T-cell (primary cell): Measurements from ENCODE around the gene SMARCB1. TPM values are rescaled to one million over a fixed set of nuclear protein-coding genes. Genes with fewer than 3 reads are reported as not detected.

Source experiments
- ATAC-seq, 4 experiments: fragments of 200-7000 bp in 3 of 4; fragments of 150-1000 bp in 1 of 4; cut with Tn5 transposase; replicated peaks in 1 of 4; 1 replicate in 3 of 4; 2 replicates in 1 of 4; pipeline ENCODE4 v1.10.0; 2021; ENCODE audit warnings: moderate library complexity in 3 of 4, mild to moderate bottlenecking in 2 of 4, moderate number of reproducible peaks in 1 of 4
- CTCF ChIA-PET, 2 donors: fragments of 300-600 bp; sonication (Branson Sonifier 250); formaldehyde crosslinking; loops; one replicate each; lab custom pipeline; 2022; ENCODE audit warnings: antibody characterized with exemption in 2 of 2; lab: Charles Lee
- POLR2A ChIA-PET, 2 donors: fragments of 300-600 bp; sonication (Branson Sonifier 250); formaldehyde crosslinking; loops; one replicate each; lab custom pipeline; 2022; ENCODE audit warnings: antibody characterized with exemption in 2 of 2; lab: Charles Lee
- DNase-seq, 35 experiments: peaks; one replicate each; pipeline versions ENCODE4 v3.0.0 to v3.0.0-alpha.2; 2013 to 2023
- H3K27ac ChIP-seq: one replicate; pipeline ENCODE4 v1.5.1; 2013; ENCODE audit warnings: low read length
- H3K27me3 ChIP-seq, 2 experiments: replicated peaks in 1 of 2; 1 replicate in 1 of 2; 2 replicates in 1 of 2; pipeline versions ENCODE4 v1.6.1 to v1.7.0; 2013; ENCODE audit warnings: low read length in 1 of 2, mixed read lengths in 1 of 2; ENCODE audit not compliant: control insufficient read depth in 2 of 2, insufficient read depth in 2 of 2; ENCODE audit errors: extremely low read depth in 1 of 2
- H3K36me3 ChIP-seq, 2 donors: 1 replicate in 1 of 2; 2 replicates in 1 of 2; pipeline versions ENCODE4 v1.6.1 to v1.7.0; 2013; ENCODE audit warnings: low read length in 1 of 2; ENCODE audit not compliant: control insufficient read depth in 2 of 2, insufficient read depth in 1 of 2; ENCODE audit errors: extremely low read depth in 1 of 2
- H3K4me1 ChIP-seq, 2 experiments: 1 replicate in 1 of 2; 2 replicates in 1 of 2; pipeline versions ENCODE4 v1.6.1 to v1.7.0; 2013; ENCODE audit warnings: low read length in 2 of 2, mixed read lengths in 1 of 2; ENCODE audit not compliant: insufficient read depth in 2 of 2, control insufficient read depth in 1 of 2; ENCODE audit errors: extremely low read depth in 1 of 2
- H3K4me3 ChIP-seq, 2 donors: 1 replicate in 1 of 2; 2 replicates in 1 of 2; pipeline versions ENCODE4 v1.5.1 to v1.7.0; 2013; ENCODE audit warnings: mild to moderate bottlenecking in 2 of 2, low read length in 1 of 2, moderate library complexity in 1 of 2; ENCODE audit not compliant: control insufficient read depth in 1 of 2; ENCODE audit errors: extremely low read depth in 1 of 2
- H3K9me3 ChIP-seq: 2 replicates; pipeline ENCODE4 v1.7.0; 2013
- H3K27ac Mint-ChIP-seq, 2 donors: one replicate each; pipeline ENCODE4 v1.8.0; 2020 to 2021; ENCODE audit warnings: mild to moderate bottlenecking in 2 of 2, mixed read lengths in 2 of 2
- H3K27me3 Mint-ChIP-seq, 2 donors: one replicate each; pipeline ENCODE4 v1.8.0; 2021 to 2022; ENCODE audit warnings: mixed read lengths in 2 of 2
- H3K36me3 Mint-ChIP-seq: one replicate; pipeline ENCODE4 v1.8.0; 2021; ENCODE audit warnings: mixed read lengths
- H3K4me1 Mint-ChIP-seq, 3 donors: one replicate each; pipeline ENCODE4 v1.8.0; 2020 to 2022; ENCODE audit warnings: mixed read lengths in 3 of 3, mild to moderate bottlenecking in 1 of 3
- H3K4me3 Mint-ChIP-seq, 3 donors: one replicate each; pipeline ENCODE4 v1.8.0; 2020 to 2022; ENCODE audit warnings: mild to moderate bottlenecking in 3 of 3, mixed read lengths in 3 of 3, moderate library complexity in 3 of 3
- H3K9me3 Mint-ChIP-seq, 3 donors: one replicate each; pipeline ENCODE4 v1.8.0; 2020 to 2022; ENCODE audit warnings: mixed read lengths in 3 of 3
- WGBS: methylation state at CpG from one replicate; pipeline ENCODE4 v1.1.5; 2013; ENCODE audit warnings: missing lambda C conversion rate; ENCODE audit not compliant: insufficient coverage; 5-methylcytosine and 5-hydroxymethylcytosine counted together
- total RNA-seq, 35 experiments: library from RNA in 6 of 35; stranded (reverse) in 6 of 35; fragments of 120-200 nt in 1 of 35; gene quantifications; one replicate each; pipeline versions ENCODE4 v1.2.1 to v1.2.4 and lab custom pipeline; 2013 to 2026

Gene SMARCB1
- total RNA-seq, 5 donors from 2014 or later (not counting 1 experiment from before 2014, with no cell fraction given): 50.2 to 57.7 (median 54.3) TPM

DNA sequence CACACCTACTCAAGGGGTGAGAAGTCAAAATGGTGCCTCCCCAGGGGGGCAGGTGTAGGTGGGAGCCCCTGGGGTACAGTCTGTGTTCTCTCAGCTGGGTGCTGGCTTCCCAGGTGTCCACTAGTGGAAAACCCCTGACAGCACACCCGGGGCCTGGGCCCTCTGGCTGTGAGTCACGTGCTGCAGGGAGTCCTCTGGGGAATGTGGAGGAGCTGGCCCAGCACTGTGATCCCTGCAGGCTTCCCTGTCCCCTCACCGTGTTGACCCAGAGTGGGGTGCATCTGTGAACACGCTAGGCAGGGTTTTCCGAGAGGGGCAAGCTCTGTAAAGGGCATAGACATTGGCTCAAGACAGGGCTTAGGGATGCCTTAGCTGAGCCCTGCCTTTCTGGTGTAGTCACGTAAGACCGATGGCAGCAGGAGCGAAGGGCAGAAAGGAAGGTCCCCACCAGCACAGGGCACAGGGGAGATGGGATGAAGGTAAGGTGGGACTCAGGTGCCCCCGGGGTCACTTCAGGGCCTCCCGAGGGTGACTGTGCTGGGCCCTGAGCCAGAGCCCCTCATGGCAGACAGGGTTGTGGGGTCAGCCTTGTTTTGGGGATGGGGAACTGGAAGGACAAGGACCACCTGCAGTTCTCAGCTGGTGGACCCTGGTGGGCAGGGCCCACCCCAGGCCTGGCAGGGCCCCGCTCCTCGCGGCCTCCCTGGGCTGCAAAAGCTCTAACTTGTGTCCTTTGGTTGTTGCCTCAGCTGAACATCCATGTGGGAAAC, 37.9 kb downstream of the SMARCB1 start:
- no peak overlapping the region for H3K27ac ChIP-seq
- ATAC-seq: no peak
- H3K27ac Mint-ChIP-seq: no peak overlapping the region
- H3K27me3 ChIP-seq: no peaks in the 10 kb centered on the region
- H3K4me3 Mint-ChIP-seq: no peak overlapping the region
- H3K9me3 ChIP-seq: no peaks in the 10 kb centered on the region
- no peak for DNase-seq
- no peak overlapping the region for H3K4me3 ChIP-seq
- peaks cover 40 to 87% of the 10 kb centered on the region in 2 donors for H3K36me3 ChIP-seq
- ChIA-PET CTCF (no interaction called here), POLR2A (no interaction called here)
- H3K4me1 ChIP-seq: peaks cover 0 to 4% of the 10 kb centered on the region in 2 experiments
- H3K4me1 Mint-ChIP-seq: peaks cover 0 to 23% (median 0%) of the 10 kb centered on the region in 3 donors
- H3K9me3 Mint-ChIP-seq: no peaks in the 10 kb centered on the region
- H3K36me3 Mint-ChIP-seq: peaks cover 54% of the 10 kb centered on the region
- no peaks in the 10 kb centered on the region for H3K27me3 Mint-ChIP-seq
- 97% methylated on average over 8 of the region's 13 CpGs for WGBS

DNA sequence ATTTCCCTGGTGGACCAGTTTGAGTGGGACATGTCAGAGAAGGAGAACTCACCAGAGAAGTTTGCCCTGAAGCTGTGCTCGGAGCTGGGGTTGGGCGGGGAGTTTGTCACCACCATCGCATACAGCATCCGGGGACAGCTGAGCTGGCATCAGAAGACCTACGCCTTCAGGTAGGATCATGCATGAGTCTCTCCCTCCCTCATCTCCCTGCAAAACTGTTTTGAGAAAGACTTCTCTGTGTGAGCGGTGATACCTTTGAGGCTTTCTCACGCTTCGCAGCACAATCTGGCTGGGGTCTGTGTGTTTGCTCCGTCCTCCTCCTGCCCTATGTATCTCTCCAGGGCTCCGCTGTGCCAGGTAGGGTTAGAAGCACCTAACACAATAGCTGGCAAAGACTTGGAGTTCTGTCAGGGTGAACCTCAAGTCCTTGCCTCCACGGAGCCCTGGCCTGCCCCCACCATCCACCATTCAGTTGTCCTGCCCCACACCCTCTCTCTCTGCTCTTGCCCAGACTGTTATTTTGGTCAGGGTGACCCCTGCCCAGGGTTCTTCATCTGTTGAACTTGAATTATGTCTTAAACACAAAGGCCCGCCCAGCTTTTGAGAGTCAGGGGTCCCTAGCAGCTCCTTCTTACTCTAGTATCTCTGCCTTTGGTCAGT, 38.6 kb downstream of the SMARCB1 start:
- ATAC-seq (no peak), DNase-seq (no peak)
- no peak overlapping the region for H3K4me3 ChIP-seq
- Mint-ChIP-seq H3K4me1 (peaks cover 0 to 19% (median 0%) of the 10 kb centered on the region in 3 donors), H3K4me3 (no peak overlapping the region), H3K9me3 (no peaks in the 10 kb centered on the region), H3K27me3 (no peaks in the 10 kb centered on the region), H3K36me3 (peaks cover 58% of the 10 kb centered on the region), H3K27ac (peak overlapping the region in 1 of 2 donors; percentile 31)
- peaks cover 0 to 4% of the 10 kb centered on the region in 2 experiments for H3K4me1 ChIP-seq
- WGBS: 99% methylated on average over 11 of the region's 12 CpGs
- no peak overlapping the region for H3K27ac ChIP-seq
- no peaks in the 10 kb centered on the region for H3K9me3 ChIP-seq
- H3K36me3 ChIP-seq: peaks cover 40 to 84% of the 10 kb centered on the region in 2 donors
- ChIA-PET POLR2A (no interaction called here), CTCF (no interaction called here)
- H3K27me3 ChIP-seq: no peaks in the 10 kb centered on the region

DNA sequence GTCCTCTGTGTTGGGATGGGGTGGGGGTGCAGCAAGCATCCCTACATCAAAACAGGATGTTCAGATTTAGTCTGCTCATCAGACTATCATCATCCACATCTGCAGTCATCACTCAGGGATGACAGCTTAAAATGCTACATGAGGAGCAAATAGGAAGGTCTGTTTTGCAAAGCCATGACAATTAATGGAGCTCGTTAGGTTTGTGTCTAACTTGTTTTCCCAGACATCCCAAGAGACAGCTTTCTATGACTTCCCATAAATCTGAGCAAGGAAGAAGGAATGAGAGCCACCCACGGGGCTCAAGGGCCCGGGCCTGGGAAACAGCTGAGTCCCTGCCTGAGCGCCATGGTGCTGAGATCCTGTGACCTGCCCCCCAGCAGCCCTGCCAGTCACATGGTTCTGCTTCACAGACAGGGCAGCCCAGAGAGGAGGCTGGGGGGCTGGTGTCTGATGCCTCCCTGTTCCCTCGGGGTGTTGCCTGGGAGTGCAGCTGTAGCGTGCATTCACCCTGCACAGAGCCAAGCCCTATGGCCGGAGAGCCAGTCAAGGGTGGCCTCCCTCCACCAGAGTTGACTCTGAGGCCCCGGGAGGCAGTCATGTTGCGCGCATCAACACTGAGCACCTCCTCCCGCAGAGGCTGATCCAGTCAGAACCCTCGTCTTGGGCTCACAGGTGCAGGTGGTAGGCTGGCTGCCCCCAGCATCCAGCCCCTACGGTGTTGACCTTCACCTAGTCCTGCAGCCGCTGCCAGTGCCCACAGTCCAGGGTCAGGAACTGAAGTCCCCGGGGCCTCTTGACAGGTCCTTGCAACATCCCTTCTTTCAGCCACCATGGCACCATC, 40.0 kb downstream of the SMARCB1 start:
- H3K4me1 Mint-ChIP-seq: peaks cover 0 to 12% (median 0%) of the 10 kb centered on the region in 3 donors
- Histone ChIP-seq H3K36me3 (peaks cover 39 to 80% of the 10 kb centered on the region in 2 donors), H3K4me3 (no peak overlapping the region), H3K27ac (no peak overlapping the region), H3K9me3 (no peaks in the 10 kb centered on the region), H3K4me1 (no peaks in the 10 kb centered on the region), H3K27me3 (no peaks in the 10 kb centered on the region)
- H3K4me3 Mint-ChIP-seq: no peak overlapping the region
- no peaks in the 10 kb centered on the region for H3K27me3 Mint-ChIP-seq
- WGBS: 95% methylated on average over 15 of the region's 15 CpGs
- peaks cover 57% of the 10 kb centered on the region for H3K36me3 Mint-ChIP-seq
- CTCF ChIA-PET: interaction anchor here in 1 of 2 donors (0.5 kb wide), 1 partner anchor 31 kb away, joined by 8 read pairs; the partner anchor contains the start of gene SLC2A11
- no peak for ATAC-seq
- no peaks in the 10 kb centered on the region for H3K9me3 Mint-ChIP-seq
- POLR2A ChIA-PET: no interaction called here
- no peak for DNase-seq
- H3K27ac Mint-ChIP-seq: no peak overlapping the region

DNA sequence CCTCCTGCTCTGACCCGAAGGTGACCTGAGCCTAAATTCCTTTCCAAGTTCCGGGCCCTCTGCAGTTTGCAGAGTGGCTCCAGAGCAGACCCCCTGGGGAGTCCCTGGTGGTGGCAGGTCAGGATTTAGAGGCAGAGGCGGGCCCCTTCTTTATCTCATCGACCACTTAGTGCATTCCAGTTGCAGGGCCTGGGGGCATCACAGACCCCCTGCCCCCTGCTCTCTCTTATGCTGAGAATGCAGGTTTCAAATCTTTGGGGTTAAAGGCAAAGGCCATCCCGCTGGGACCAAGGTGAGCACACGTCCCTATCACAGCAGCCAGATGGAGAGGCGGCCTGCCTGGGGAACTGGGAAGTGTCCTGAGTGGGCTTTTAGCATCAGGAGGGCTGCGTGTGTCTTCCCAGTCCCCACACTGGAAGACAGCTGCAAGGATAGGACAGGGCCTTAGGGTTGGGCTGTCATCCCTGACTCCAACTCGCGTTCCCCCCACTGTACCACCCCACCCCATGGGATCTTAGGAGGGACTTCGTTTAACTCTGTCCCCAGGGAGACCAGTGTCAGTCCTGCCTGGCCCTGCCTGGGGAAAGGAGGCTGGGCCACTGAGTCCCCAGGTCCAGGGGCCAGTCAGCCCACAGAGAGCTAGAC, 40.7 kb downstream of the SMARCB1 start:
- H3K36me3 ChIP-seq: peaks cover 43 to 77% of the 10 kb centered on the region in 2 donors
- Mint-ChIP-seq H3K27me3 (no peaks in the 10 kb centered on the region), H3K36me3 (peaks cover 55% of the 10 kb centered on the region), H3K27ac (no peak overlapping the region), H3K4me3 (no peak overlapping the region), H3K9me3 (no peaks in the 10 kb centered on the region), H3K4me1 (peaks cover 0 to 12% (median 0%) of the 10 kb centered on the region in 3 donors)
- no peak for ATAC-seq
- POLR2A ChIA-PET: no interaction called here
- CTCF ChIA-PET: interaction anchor here in 1 of 2 donors (0.5 kb wide), 1 partner anchor 30 kb away, joined by 8 read pairs; the partner anchor contains the start of gene SLC2A11
- DNase-seq: no peak
- H3K27ac ChIP-seq: no peak overlapping the region
- H3K9me3 ChIP-seq: no peaks in the 10 kb centered on the region
- H3K4me1 ChIP-seq: no peaks in the 10 kb centered on the region
- no peaks in the 10 kb centered on the region for H3K27me3 ChIP-seq
- no peak overlapping the region for H3K4me3 ChIP-seq
- WGBS: 98% methylated on average over 6 of the region's 11 CpGs

DNA sequence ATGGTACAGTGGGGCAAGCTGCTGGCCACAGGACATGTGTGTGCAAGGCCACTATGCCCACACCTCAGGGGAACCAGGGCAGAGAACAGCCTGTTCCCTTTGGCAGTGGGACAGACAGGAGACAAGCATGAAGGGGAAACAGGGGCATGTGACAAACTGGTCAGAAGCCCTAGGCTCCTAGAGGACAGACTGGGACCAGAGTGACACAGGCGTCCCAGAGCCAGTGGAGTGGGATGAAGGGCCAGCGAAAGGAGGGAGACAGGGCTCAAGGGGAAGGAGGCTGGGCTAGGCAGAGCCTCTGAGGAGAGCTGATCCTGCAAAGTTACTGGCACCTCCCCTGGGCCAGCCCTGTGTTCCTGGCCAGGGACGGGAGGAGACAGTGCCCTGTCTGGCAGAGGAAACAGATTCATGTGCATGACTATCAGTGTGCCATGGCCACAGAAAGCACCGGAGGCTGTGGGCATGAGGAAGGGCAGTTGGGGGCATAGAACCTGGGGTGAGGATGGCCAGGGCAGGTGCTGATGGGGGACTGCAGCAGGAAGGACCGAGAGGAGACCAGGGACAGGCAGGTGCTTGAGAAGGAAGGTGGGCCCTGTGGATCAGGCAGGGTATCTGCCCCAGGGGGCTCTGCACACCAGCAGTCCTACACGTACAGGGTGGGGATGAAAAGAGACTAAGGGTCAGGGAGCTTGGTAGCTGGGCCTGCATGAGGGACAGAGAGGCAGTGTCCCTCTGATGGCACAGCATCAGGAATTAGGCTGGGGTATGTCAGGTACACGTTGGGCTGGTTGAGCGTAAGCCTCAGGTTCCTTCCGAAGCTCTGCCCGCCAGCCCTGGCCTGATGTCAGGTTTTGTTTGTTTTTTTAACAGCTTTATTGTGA, 42.3 kb downstream of the SMARCB1 start:
- Mint-ChIP-seq H3K36me3 (peaks cover 40% of the 10 kb centered on the region), H3K27ac (peak overlapping the region; percentile 32 to 35)

More for the DNA sequence above, 42.3 kb downstream of the SMARCB1 start:
- Histone ChIP-seq H3K27ac (no peak overlapping the region), H3K9me3 (no peaks in the 10 kb centered on the region), H3K4me3 (no peak overlapping the region), H3K4me1 (no peaks in the 10 kb centered on the region), H3K36me3 (peaks cover 43 to 74% of the 10 kb centered on the region in 2 donors), H3K27me3 (no peaks in the 10 kb centered on the region)
- WGBS: 94% methylated on average over 6 of the region's 10 CpGs
- Mint-ChIP-seq H3K9me3 (no peaks in the 10 kb centered on the region), H3K27me3 (no peaks in the 10 kb centered on the region), H3K4me3 (no peak overlapping the region), H3K4me1 (peaks cover 0 to 12% (median 0%) of the 10 kb centered on the region in 3 donors)
- ChIA-PET CTCF (no interaction called here), POLR2A (no interaction called here)
- DNase-seq (no peak), ATAC-seq (no peak)
